Stimulated activated CD8-positive, alpha-beta memory T cell treated with anti-CD3 and anti-CD28 coated beads, Interleukin-12 subunit alpha, Interleukin-12 subunit beta, amount 100 ng/mL, for 24 hours (primary cell): Measurements from ENCODE around the gene TESK2.
"Not testable (repeated sequence)": the region's sequence is repeated elsewhere in the genome, so short reads cannot be mapped to it uniquely, and the experiment has no call there.

Source experiments
- DNase-seq: peaks from one replicate; pipeline ENCODE4 v3.0.0-alpha.2; 2020; ENCODE audit errors: extremely low read depth

Gene TESK2

DNA sequence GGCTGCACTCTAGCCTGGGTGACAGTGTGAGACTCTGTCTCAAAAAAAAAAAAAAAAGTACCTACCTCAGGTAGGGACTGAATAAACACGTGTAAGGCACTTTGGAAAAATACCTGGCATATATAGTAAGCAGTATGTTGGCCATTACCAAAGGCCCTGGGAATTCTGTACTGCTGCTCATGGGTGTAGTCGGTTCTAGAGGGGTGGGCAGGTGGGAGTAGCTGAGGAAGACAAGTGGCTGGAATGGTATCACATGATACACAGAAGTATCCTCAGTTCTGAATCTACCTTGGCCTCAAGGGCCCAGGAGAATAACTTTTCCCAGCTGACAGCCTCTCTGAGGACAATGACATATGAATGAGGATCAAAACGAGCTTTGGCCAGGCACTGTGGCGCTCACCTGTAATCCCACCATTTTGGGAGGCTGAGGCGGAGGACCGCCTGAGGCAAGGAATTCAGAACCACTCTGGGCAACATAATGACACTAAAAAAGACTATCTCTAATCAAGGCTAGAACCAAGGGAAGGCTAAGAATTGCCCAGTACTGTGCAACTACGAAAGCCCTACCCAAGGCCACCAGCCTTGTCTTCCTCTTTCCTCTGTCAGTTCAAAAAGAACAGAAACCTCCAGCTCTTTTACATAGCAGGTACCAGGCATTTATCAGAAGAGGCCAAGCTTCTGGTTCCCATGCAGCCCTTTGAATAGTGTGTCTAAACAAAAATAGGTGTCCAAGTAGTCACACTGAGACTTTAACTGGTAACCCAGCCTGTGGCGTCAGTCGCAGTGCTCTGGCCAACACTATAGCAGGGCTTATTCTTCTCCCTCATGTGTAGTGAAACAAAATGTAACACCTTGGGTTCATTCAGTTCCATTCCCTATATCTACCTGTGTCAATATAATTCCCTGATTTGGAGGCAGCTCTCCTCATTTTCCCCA lies 19.3 kb upstream of the TESK2 start:
- DNase-seq = no peak

DNA sequence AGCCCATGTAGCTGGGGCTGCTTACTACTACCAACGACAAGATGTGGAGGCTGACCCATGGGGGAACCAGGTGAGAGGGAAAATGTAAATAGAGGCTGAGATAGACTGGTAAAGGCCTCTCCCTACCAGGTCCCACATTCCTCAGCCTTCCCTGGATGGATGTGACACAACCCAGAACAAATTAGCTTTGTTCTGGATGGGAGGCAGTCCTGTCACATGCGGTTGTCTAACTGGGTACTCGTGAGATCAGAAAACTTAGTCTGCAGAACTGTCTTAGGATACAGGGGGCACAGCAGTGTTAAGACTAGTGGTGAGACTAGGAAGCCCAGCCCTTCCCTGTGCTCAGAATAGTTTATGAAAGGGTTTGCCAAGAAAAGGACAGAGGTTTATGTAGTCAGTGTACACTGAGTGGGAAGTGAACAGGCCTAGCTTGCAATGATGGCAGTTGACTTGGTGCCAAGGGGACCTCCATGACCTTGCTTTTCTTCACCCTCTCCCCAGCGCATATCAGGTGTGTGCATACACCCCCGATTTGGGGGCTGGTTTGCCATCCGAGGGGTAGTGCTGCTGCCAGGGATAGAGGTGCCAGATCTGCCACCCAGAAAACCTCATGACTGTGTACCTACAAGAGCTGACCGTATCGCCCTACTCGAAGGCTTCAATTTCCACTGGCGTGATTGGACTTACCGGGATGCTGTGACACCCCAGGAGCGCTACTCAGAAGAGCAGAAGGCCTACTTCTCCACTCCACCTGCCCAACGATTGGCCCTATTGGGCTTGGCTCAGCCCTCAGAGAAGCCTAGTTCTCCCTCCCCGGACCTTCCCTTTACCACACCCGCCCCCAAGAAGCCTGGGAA lies 17.6 kb upstream of the TESK2 start:
- no peak for DNase-seq

DNA sequence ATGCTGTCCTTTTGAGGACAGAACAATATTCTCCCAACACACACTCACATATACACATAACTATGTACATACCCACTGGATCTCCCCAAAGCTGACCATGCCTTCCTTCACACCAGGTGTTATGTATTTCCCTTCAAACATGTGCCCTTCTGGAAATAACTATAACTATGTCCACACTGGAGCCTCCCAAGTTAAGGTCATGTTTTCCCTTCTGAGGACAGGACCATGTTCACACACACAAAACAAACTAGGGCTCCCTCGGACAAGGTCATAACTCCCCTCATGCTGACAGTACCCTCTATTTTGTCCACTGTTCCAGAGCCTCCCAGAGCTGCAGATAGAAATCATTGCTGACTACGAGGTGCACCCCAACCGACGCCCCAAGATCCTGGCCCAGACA lies 16.9 kb upstream of the TESK2 start:
- DNase-seq = no peak

DNA sequence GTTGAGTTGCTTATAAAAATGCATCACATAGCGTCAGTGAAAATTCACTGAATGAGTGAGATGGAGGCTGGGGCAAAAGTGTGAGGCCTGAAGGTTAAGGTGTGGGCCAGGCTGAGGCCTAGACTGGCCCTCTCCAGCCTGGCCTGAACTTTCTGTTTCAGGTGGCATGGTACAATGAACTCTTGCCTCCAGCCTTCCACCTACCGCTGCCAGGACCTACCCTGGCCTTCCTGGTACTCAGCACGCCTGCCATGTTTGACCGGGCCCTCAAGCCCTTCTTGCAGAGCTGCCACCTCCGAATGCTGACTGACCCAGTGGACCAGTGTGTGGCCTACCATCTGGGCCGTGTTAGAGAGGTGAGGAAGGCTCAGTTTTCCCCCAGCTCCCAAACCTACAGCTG lies 16.2 kb upstream of the TESK2 start:
- DNase-seq = no peak

DNA sequence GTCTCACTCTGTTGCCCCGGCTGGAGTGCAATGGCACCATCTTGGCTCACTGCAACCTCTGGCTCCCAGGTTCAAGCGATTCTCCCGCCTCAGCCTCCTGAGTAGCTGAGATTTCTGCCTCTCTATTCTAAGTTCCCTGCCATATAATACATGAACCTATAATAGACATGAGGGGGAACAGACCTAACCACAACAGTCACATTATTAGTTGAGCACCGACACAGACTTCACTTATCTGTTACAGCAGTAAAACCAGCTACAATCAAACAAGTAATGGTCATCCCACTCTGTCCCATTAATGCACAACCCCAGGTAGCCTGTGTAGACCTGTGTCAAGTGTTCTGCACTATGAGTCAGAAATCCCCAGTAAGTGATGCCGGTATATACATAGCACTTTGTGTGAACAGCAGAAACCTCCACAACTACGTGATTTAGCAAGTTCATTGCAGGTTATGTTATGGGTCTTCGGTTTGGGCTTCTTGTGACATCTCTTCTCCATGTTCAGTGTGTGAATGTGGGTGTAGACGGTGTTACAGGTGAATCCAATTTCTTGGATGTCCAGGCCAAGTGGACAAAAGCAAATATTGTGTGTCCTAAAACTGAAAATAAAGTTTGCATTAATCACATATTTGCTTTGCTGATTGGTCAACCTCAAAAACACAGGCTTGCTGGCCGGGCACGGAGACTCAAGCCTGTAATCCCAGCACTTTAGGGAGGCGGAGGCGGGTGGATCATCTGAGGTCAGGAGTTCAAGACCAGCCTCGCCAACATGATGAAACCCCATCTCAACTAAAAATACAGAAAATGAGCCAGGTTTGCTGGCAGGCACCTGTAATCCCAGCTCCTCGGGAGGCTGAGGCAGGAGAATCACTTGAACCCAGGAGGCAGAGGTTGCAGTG lies 12.7 kb upstream of the TESK2 start:
- no peak for DNase-seq

- no peak for DNase-seq
These were observed 10.5 kb upstream of the TESK2 start for GRCh38 chr1:45501505-45501859.

GRCh38 chr1:45499415-45499769 lies 8.4 kb upstream of the TESK2 start:
- no peak for DNase-seq

DNA sequence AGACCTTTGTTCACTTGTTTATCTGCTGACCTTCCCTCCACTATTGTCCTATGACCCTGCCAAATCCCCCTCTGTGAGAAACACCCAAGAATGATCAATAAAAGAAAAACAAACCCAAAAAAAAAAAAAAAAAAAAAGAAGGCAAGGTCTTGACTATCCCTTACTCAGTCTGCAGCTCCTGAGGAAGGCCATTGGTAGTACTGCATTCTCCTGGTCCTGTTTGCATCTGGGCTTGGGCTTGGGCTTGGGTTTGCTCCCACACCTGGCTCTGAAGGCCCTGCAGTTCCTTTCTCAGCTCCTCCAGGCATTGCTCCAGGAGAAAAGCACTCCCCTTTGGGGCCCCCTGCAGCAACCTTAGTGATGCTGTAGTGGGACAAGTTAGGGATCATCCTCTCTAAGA lies 7.3 kb upstream of the TESK2 start:
- DNase-seq = no peak

DNA sequence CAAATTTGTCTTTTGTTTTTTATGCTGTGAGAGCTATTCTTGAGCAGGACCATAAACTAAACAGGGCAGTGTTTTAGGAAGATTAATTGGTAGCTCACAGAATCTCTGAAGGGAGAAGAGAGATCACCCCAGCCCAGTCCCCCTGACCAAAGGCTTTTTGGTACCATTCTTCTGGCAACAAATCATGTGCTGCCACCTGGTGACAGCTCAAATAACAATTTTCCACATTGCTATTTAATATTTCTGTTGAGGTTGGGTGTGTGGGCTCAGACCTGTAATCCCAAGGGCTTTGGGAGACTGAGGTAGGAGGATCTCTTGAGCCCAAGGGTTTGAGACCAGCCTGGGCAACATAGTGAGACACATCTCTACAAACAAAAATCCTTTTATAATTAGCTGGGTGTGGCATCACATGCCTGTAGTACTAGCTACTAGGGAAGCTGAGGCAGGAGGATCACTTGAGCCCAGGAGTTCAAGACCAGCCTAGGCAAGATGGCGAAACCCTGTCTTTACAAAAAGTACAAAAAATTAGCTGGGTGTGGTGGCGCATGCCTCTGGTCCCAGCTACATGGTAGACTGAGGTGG lies 2.2 kb upstream of the TESK2 start:
- no peak for DNase-seq

DNA sequence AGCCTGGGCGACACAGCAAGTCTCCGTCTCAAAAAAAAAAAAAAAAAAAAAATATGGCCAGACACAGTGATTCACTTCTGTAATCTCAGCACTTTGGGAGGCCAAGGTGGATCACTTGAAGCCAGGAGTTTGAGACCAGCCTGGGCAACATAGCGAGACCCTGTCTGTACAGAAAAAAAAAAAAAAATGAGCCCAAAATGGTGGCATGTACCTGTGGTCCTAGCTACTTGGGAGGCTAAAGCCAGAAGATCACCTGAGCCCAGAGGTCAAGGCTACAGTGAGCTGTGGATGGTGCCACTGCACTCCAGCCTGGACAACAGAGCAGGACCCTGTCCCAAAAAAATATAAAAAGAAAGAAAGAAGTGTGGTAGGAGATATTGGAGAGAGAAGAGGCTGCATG lies 1.7 kb upstream of the TESK2 start:
- DNase-seq = no peak

- DNase-seq = no peak
These were observed 711 bp upstream of the TESK2 start for GRCh38 chr1:45491487-45492260.

GRCh38 chr1:45490121-45490625 lies 790 bp downstream of the TESK2 start:
- no peak for DNase-seq

DNA sequence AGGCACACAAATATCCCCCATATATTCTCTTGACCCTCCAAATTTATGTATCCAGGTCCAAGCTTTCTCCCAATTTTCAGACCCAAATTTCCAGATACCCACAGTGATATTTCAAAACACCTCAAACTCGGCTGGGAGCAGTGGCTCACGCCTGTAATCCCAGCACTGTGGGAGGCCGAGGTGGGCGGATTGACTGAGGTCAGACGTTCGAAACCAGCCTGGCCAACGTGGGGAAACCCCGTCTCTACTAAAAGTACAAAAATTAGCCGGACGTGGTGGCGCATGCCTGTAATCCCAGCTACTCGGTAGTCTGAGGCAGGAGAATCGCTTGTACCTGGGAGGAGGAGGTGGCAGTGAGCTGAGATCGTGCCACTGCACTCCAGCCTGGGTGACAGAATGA lies 1.6 kb downstream of the TESK2 start:
- DNase-seq = peak; percentile 15

GRCh38 chr1:45488666-45489377 lies 2.1 kb downstream of the TESK2 start:
- no peak for DNase-seq

DNA sequence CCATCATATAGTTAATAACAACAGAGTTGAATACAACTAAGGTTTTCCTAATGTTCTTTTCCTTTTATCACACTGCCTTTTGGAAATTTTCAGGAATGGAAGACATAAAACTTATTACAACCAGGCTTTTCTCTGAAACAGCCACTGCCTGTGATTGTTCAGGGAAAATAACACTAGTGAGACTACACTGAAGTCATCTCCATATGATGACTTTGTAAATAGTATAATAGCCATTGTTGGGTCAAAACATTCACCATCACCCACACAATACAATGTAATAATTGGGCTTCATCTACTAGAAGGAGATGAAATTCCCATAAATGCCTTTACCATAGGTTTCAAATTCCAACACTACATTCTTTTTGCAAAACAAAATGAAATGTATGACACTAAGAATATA lies 5.0 kb downstream of the TESK2 start:
- no peak for DNase-seq

- DNase-seq = no peak
These were observed 11.8 kb downstream of the TESK2 start for GRCh38 chr1:45479039-45479748.

DNA sequence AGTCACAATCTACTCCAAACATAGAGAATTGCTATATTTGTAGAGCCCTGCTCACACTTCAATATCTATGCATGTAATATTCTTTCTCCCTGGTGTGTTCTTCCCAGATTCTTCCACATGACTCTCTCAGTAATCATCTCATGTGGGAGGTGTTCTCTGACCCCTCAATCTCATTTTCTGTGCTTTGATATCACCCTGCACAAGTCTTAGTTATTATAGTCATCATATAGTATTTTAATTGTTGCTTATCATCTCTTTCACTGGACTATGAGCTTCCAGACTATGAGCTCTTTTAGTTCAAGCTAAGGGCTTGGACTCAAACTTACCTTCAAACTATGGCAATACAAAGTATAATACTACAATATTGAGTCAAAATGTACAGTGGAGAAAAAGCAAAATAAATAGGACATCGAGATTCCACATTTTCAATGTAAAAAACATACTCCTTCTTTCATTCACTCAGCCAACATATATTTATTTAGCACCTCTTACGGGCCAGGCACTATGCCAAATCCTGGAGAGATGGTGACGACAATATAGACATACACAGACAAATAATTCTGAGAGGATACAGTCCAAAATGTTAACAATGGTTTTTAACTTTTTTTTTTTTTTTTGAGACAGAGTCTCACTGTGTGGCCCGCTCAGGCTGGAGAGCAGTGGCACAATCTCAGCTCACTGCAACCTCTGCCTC lies 12.7 kb downstream of the TESK2 start:
- DNase-seq = no peak

- no peak for DNase-seq
These were observed 13.3 kb downstream of the TESK2 start for GRCh38 chr1:45477646-45478045.

DNA sequence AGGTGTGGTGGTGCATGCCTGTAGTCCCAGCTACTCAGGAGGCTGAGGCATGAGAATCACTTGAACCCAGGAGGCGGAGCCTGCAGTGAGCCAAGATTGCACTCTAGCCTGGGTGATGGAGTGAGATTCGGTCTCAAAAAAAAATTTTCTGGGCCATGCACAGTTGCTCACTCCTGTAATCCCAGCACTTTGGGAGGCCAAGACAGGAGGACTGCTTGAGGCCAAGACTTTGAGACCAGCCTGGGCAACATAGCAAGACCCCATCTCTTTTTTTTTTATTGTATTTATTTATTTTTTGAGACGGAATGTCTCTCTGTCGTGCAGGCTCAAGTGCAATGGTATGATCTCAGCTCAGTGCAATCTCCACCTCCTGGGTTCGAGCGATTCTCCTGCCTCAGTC lies 16.8 kb downstream of the TESK2 start:
- not testable (repeated sequence) for DNase-seq
